Activated naive CD4-positive, alpha-beta T cell treated with anti-CD3 and anti-CD28 coated beads for 36 hours (primary cell): ENCODE measurements around the gene LCE3C. TPM values are rescaled to one million over a fixed set of nuclear protein-coding genes. Genes with fewer than 3 reads are reported as not detected.

Experiments used
- CTCF ChIA-PET: fragments of 350-600 bp; sonication (Branson Sonifier 250); formaldehyde crosslinking; loops from one replicate; lab custom pipeline; 2021; ENCODE audit warnings: antibody characterized with exemption; lab: Charles Lee
- DNase-seq: peaks from one replicate; pipeline ENCODE4 v3.0.0-alpha.2; 2020
- H3K27ac Mint-ChIP-seq: one replicate; pipeline ENCODE4 v1.8.0; 2021; ENCODE audit warnings: mild to moderate bottlenecking, mixed read lengths
- H3K27me3 Mint-ChIP-seq: one replicate; pipeline ENCODE4 v1.8.0; 2021; ENCODE audit warnings: low read depth, mixed read lengths
- H3K36me3 Mint-ChIP-seq: one replicate; pipeline ENCODE4 v1.8.0; 2021; ENCODE audit warnings: low read depth, mixed read lengths
- H3K4me1 Mint-ChIP-seq: one replicate; pipeline ENCODE4 v1.8.0; 2021; ENCODE audit warnings: low read depth, mixed read lengths
- H3K4me3 Mint-ChIP-seq: one replicate; pipeline ENCODE4 v1.8.0; 2021; ENCODE audit warnings: mild to moderate bottlenecking, moderate library complexity, mixed read lengths
- H3K9me3 Mint-ChIP-seq: one replicate; pipeline ENCODE4 v1.8.0; 2021; ENCODE audit warnings: mixed read lengths
- intact Hi-C: fragments of 100-400 bp; cut with micrococcal nuclease; formaldehyde crosslinking; loops from one replicate; pipeline ENCODE4 v1.15.1; 2023
- total RNA-seq, 2 experiments: library from RNA; stranded (reverse); gene quantifications; one replicate each; pipeline ENCODE4 v1.2.3, GENCODE V29; 2021

LCE3C gene
- total RNA-seq, 2 experiments from 2014 or later: not detected

DNA sequence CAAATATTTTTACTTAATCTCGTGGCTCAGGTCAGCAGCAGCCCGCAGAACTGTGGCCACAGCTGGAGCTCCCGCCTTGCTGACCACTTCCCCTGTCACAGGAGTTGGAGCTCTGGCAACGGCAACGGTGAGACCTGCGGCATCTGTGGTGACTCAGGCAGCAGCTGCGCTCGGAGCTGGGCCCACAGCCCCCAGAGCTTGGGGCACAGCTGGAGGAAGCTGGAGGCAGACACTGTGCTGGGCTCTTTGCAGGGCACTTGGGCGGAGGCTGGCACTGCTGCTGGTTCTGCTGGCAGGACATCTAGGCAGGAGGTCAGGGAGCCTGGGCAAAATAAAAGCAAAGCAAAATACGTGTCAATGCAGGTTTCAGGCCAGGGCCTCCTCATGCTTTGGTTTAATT lies 22.8 kb downstream of the LCE3C start, which contains the start of gene LCE3A:
LCE3A (minus strand) TSS at position 301 of the 400 bp plus-strand sequence; CDS start at position 301, 0 bp downstream.
- CTCF ChIA-PET: interaction anchor here (1.1 to 1.5 kb wide), 3 partner anchors 16 to 45 kb away, joined by 3 to 6 read pairs (median 4); no protein-coding TSS in a partner anchor
- Mint-ChIP-seq H3K36me3 (no peaks in the 10 kb centered on the region), H3K27me3 (peaks cover 20% of the 10 kb centered on the region), H3K4me3 (no peak within 1 kb of the TSS), H3K27ac (no peak within 1 kb of the TSS), H3K9me3 (peaks cover 7% of the 10 kb centered on the region), H3K4me1 (peaks cover 1% of the 10 kb centered on the region)
- intact Hi-C loops: loop anchor here (10.0 kb wide), 1 partner anchor 138 kb away; no protein-coding TSS in a partner anchor
- DNase-seq: no peak

DNA sequence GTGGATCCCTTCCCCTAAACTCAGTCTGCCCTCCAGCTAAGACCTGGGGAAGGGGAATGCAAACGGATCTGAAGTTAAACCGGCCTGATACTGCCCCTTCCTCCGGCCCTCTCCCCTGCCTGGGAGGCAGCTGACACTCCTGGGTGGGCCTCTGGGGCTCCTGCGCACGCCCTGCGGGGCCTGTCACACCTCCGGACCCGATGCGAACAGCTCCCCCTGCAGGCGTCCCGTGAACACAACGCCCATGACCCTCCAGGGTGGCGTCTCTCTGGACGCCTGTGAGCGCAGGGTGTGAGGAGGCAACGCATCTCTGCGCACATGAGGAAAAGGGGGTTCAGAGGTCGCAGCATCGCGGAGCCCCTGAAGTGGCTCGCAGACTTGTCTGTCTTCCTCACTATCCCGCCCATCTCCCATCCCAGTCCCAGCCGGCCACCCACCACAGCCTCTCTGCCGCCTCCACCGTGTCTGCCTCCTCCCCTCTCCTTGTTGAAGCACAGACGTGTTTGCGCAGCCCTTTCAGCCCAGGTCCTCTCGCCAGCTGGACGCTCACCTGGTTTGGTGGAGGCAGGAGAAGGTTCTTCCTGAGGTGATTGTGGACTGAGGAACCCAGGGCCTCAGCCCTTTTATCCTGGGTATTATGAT lies 23.3 kb downstream of the LCE3C start:
- Mint-ChIP-seq H3K9me3 (peaks cover 7% of the 10 kb centered on the region), H3K27ac (no peak overlapping the region), H3K27me3 (peaks cover 23% of the 10 kb centered on the region), H3K4me3 (no peak overlapping the region), H3K36me3 (no peaks in the 10 kb centered on the region), H3K4me1 (peaks cover 1% of the 10 kb centered on the region)
- CTCF ChIA-PET: interaction anchor here (1.1 to 1.5 kb wide), 3 partner anchors 15 to 46 kb away, joined by 3 to 6 read pairs (median 4); no protein-coding TSS in a partner anchor
- peak; percentile 22 for DNase-seq
- intact Hi-C loops: loop anchor here (10.0 kb wide), 1 partner anchor 139 kb away; no protein-coding TSS in a partner anchor

DNA sequence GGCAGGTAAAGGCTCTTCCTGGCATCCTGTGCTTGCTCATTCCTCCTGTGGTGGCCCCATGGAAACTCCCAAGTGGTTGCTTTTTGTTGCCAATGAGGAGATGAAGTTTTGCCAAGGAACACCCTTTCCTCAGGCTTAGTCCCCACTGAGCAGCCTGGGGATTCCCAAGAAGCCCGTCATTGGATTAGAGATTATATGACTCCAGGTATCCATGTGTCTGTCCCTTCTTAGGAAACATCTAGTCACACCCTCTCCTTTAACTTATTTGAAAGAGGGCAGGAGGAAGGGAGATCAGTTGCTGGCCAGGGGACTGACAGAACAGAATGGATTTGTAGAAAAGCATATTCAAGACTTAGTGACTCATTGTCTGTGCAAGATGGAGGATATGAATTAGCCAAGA lies 26.7 kb downstream of the LCE3C start:
- H3K9me3 Mint-ChIP-seq: no peaks in the 10 kb centered on the region
- no peaks in the 10 kb centered on the region for H3K36me3 Mint-ChIP-seq
- intact Hi-C loops: loop anchor here (10.0 kb wide), 1 partner anchor 142 kb away; no protein-coding TSS in a partner anchor
- H3K4me1 Mint-ChIP-seq: peaks cover 1% of the 10 kb centered on the region
- DNase-seq: no peak
- no peak overlapping the region for H3K27ac Mint-ChIP-seq
- no peak overlapping the region for H3K4me3 Mint-ChIP-seq
- H3K27me3 Mint-ChIP-seq: peaks cover 26% of the 10 kb centered on the region
- CTCF ChIA-PET: no interaction called here

DNA sequence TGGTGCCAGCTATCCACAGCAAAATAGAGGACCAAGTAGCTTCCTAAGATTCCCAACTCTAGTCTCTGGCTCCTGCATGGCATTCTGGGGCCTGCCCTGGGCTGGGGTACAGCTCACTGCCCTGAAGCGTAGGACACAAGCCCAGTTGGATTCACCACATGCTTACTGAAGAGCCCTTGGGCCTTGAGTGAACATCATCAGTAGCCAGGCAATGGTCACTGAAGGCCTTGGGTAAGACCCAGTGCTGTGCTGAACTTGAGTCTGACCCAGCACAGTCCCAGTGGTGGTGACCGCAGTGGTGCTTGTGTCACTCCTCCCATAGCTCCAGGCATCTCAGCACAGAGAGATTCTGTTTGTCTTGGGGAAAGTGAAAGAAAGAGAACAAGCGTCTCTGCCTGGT lies 30.6 kb downstream of the LCE3C start:
- no peaks in the 10 kb centered on the region for H3K9me3 Mint-ChIP-seq
- peaks cover 14% of the 10 kb centered on the region for H3K27me3 Mint-ChIP-seq
- H3K4me1 Mint-ChIP-seq: no peaks in the 10 kb centered on the region
- H3K27ac Mint-ChIP-seq: no peak overlapping the region
- DNase-seq: no peak
- no peaks in the 10 kb centered on the region for H3K36me3 Mint-ChIP-seq
- CTCF ChIA-PET: no interaction called here
- no peak overlapping the region for H3K4me3 Mint-ChIP-seq
- intact Hi-C loops: no loop called here

DNA sequence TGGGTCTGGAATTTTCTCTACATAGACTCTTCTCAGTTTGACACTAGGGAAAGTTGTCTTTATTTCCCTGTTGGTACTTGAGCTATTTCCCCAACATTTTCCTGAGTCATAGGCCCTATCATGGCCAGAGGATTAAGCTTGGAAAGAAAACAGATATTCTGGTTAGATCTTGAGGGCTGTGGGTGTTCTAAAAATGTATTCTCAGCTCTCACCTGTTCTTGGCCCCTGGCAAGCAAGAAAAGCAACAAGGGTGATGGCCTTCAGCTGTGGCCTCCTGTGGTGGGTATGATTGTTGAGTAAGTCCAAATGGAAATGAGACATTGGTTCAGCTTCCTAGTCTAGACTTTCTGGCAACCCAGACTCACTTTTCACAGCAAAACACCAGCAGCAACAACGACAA lies 40.3 kb downstream of the LCE3C start:
- Mint-ChIP-seq H3K36me3 (no peaks in the 10 kb centered on the region), H3K9me3 (no peaks in the 10 kb centered on the region), H3K4me3 (no peak overlapping the region), H3K4me1 (no peaks in the 10 kb centered on the region), H3K27ac (no peak overlapping the region), H3K27me3 (peaks cover 3% of the 10 kb centered on the region)
- no peak for DNase-seq
- intact Hi-C loops: no loop called here
- CTCF ChIA-PET: interaction anchor here (1.1 kb wide), 1 partner anchor 8 kb away, joined by 3 read pairs; no protein-coding TSS in a partner anchor

DNA sequence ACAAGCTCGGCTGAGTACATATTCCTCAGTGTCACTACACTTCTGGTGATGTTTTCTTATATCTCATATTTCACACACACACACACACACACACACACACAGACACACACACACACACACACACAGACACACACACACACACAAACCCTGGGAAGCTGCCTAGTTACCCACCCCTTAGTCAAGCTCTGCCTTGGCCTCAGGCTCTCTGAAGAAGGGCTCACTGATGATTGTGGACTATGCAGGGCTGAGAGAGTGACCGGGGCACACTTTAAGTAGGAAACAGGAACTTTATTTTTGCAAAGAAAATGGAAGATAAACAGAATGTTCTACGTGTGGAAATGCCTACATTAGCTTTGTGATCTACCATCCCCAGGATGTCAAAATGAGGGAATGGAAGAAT lies 43.9 kb downstream of the LCE3C start:
- CTCF ChIA-PET: interaction anchor here (0.6 to 1.1 kb wide), 3 partner anchors 10 to 580 kb away, joined by 3 to 4 read pairs (median 4); no protein-coding TSS in a partner anchor
- peaks cover 5% of the 10 kb centered on the region for H3K27me3 Mint-ChIP-seq
- H3K27ac Mint-ChIP-seq: no peak overlapping the region
- H3K9me3 Mint-ChIP-seq: no peaks in the 10 kb centered on the region
- intact Hi-C loops: no loop called here
- H3K4me1 Mint-ChIP-seq: no peaks in the 10 kb centered on the region
- DNase-seq: no peak
- H3K4me3 Mint-ChIP-seq: no peak overlapping the region
- H3K36me3 Mint-ChIP-seq: no peaks in the 10 kb centered on the region

DNA sequence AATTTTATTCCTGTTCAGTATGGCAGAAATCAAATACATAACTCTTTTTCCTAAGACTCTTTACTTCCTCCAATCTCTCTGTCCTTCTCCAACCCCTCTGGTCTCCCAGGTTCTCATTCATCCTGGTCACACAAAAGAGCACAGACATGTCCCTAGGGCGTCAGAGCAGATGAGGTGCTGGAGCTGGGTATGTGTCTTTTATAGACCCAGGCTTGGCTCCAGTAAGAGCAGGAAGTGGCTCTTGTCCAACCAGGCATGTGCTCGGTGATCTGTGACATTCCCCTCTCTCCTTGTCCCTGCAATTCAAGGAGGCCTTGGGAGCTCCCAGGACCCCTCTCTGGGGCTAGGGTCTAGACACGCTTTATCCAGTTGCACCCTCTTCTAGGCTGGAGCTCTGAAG lies 45.1 kb downstream of the LCE3C start:
- no peak for DNase-seq
- Mint-ChIP-seq H3K9me3 (no peaks in the 10 kb centered on the region), H3K36me3 (no peaks in the 10 kb centered on the region), H3K4me1 (no peaks in the 10 kb centered on the region), H3K4me3 (no peak overlapping the region), H3K27ac (no peak overlapping the region), H3K27me3 (peaks cover 12% of the 10 kb centered on the region)
- CTCF ChIA-PET: interaction anchor here (1.9 kb wide), 1 partner anchor 11 kb away, joined by 5 read pairs; no protein-coding TSS in a partner anchor
- intact Hi-C loops: no loop called here

DNA sequence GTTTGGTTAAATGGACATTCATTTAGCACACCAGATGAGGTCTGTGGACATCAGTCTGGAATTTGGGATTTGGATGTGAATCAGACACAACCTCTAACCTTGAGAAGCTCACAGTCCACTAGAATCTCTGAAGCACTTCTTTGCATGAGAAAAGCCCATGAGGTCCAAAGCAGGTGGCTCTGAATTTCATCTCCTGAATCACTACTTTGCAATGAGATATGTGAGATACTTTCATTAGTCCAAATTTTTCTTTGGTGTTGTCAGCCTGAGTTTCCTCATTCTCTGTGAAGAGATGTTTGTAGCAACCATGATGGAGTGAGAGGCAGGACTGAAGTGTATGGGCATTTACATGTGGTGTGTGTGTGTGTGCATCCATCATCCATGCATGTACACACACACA lies 46.6 kb downstream of the LCE3C start:
- DNase-seq: no peak
- no peak overlapping the region for H3K27ac Mint-ChIP-seq
- no peaks in the 10 kb centered on the region for H3K36me3 Mint-ChIP-seq
- no peak overlapping the region for H3K4me3 Mint-ChIP-seq
- CTCF ChIA-PET: interaction anchor here (0.9 to 1.9 kb wide), 2 partner anchors 9 to 113 kb away, joined by 3 to 5 read pairs; no protein-coding TSS in a partner anchor
- intact Hi-C loops: no loop called here
- no peaks in the 10 kb centered on the region for H3K4me1 Mint-ChIP-seq
- no peaks in the 10 kb centered on the region for H3K9me3 Mint-ChIP-seq
- peaks cover 13% of the 10 kb centered on the region for H3K27me3 Mint-ChIP-seq

Other genes with a start within 250 kb of the LCE3C start
- gene FLG2, start 240.2 kb upstream of the LCE3C start, total RNA-seq: not detected
- gene CRNN, start 186.0 kb upstream of the LCE3C start, total RNA-seq: not detected
- not detected for gene LCE5A, start 89.4 kb upstream of the LCE3C start, total RNA-seq
- not detected for gene CRCT1, start 85.8 kb upstream of the LCE3C start, total RNA-seq
- not detected for gene LCE3E, start 33.5 kb upstream of the LCE3C start, total RNA-seq
- not detected for gene LCE3D, start 19.7 kb upstream of the LCE3C start, total RNA-seq
- gene LCE3B, start 13.6 kb downstream of the LCE3C start, total RNA-seq: not detected
- gene LCE3A, start 22.9 kb downstream of the LCE3C start, total RNA-seq: not detected
- not detected for gene LCE2D, start 63.1 kb downstream of the LCE3C start, total RNA-seq
- not detected for gene LCE2C, start 75.0 kb downstream of the LCE3C start, total RNA-seq
- gene LCE2B, start 85.9 kb downstream of the LCE3C start, total RNA-seq: not detected
- gene LCE2A, start 98.1 kb downstream of the LCE3C start, total RNA-seq: not detected
- gene LCE4A, start 107.9 kb downstream of the LCE3C start, total RNA-seq: not detected
- not detected for gene KPRP, start 157.8 kb downstream of the LCE3C start, total RNA-seq
- not detected for gene LCE1F, start 174.9 kb downstream of the LCE3C start, total RNA-seq
- not detected for gene LCE1E, start 186.0 kb downstream of the LCE3C start, total RNA-seq
- not detected for gene LCE1D, start 196.5 kb downstream of the LCE3C start, total RNA-seq
- not detected for gene LCE1C, start 206.4 kb downstream of the LCE3C start, total RNA-seq
- gene LCE1B, start 211.7 kb downstream of the LCE3C start, total RNA-seq: not detected
- not detected for gene LCE1A, start 227.2 kb downstream of the LCE3C start, total RNA-seq
- gene LCE6A, start 242.6 kb downstream of the LCE3C start, total RNA-seq: not detected